ENCODE measurements around the gene COX4I2. TPM values are rescaled to one million over a fixed set of nuclear protein-coding genes. Genes with fewer than 3 reads are reported as not detected.

COX4I2 gene
- total RNA-seq, 1 experiment from 2014 or later: not detected

GRCh38 chr20:31685853-31686643, 48.3 kb downstream of the COX4I2 start:
- H3K4me1 ChIP-seq (ENCODE audit: low read length): peaks cover 57% of the 10 kb centered on the region
- H3K79me2 ChIP-seq (ENCODE audit: low read length): peaks cover 61% of the 10 kb centered on the region
- peak overlapping the region; percentile 82 for H3K4me2 ChIP-seq (ENCODE audit: low read depth, low read length, poor library complexity, severe bottlenecking)
- H2AFZ ChIP-seq (ENCODE audit: low read length): 0 out of 2 replicates have a peak overlapping the region, but pooled peaks have one; percentile 65
- H3K27me3 ChIP-seq (ENCODE audit: low read length): no peaks in the 10 kb centered on the region
- no peaks in the 10 kb centered on the region for H3K9me2 ChIP-seq (replicated peaks; ENCODE audit: insufficient read depth, low read length)
- no peaks in the 10 kb centered on the region; the same call in 1 of the 2 replicates for H3K36me3 ChIP-seq (ENCODE audit: insufficient read depth, low read length)
- no peaks in the 10 kb centered on the region for H3K9me3 ChIP-seq (ENCODE audit: low read length)
- peak overlapping the region; percentile 31 for H3K4me3 ChIP-seq (ENCODE audit: low read length)
- H4K20me1 ChIP-seq (ENCODE audit: insufficient read depth, low read depth, low read length): no peaks in the 10 kb centered on the region
- peak; percentile 51 for DNase-seq
- peak overlapping the region; percentile 99 for H3K27ac ChIP-seq (ENCODE audit: low read length)
- H3K9ac ChIP-seq (ENCODE audit: low read length): peak overlapping the region; percentile 71

- Histone ChIP-seq H3K9me2 (replicated peaks; ENCODE audit: insufficient read depth, low read length) (no peaks in the 10 kb centered on the region), H3K4me3 (ENCODE audit: low read length) (no peak overlapping the region), H3K27ac (ENCODE audit: low read length) (peak overlapping the region; percentile 51), H3K4me1 (ENCODE audit: low read length) (peaks cover 74% of the 10 kb centered on the region), H3K27me3 (ENCODE audit: low read length) (no peaks in the 10 kb centered on the region), H3K9ac (ENCODE audit: low read length) (no peak overlapping the region), H3K79me2 (ENCODE audit: low read length) (peaks cover 45% of the 10 kb centered on the region), H3K4me2 (ENCODE audit: low read depth, low read length, poor library complexity, severe bottlenecking) (no peak overlapping the region), H4K20me1 (ENCODE audit: insufficient read depth, low read depth, low read length) (no peaks in the 10 kb centered on the region), H3K36me3 (ENCODE audit: insufficient read depth, low read length) (no peaks in the 10 kb centered on the region; the same call in 1 of the 2 replicates), H3K9me3 (ENCODE audit: low read length) (no peaks in the 10 kb centered on the region), H2AFZ (ENCODE audit: low read length) (no peak overlapping the region)
- DNase-seq: no peak
These were observed 50.1 kb downstream of the COX4I2 start for GRCh38 chr20:31687777-31688176.

GRCh38 chr20:31689141-31689540, 51.4 kb downstream of the COX4I2 start:
- H3K79me2 ChIP-seq (ENCODE audit: low read length): peaks cover 43% of the 10 kb centered on the region
- DNase-seq: no peak
- H4K20me1 ChIP-seq (ENCODE audit: insufficient read depth, low read depth, low read length): no peaks in the 10 kb centered on the region
- no peaks in the 10 kb centered on the region; the same call in 1 of the 2 replicates for H3K36me3 ChIP-seq (ENCODE audit: insufficient read depth, low read length)
- H3K27ac ChIP-seq (ENCODE audit: low read length): peak overlapping the region; percentile 54; the same call in 1 of the 2 replicates
- H3K9me2 ChIP-seq (replicated peaks; ENCODE audit: insufficient read depth, low read length): no peaks in the 10 kb centered on the region
- peaks cover 74% of the 10 kb centered on the region for H3K4me1 ChIP-seq (ENCODE audit: low read length)
- no peak overlapping the region for H3K4me3 ChIP-seq (ENCODE audit: low read length)
- H3K4me2 ChIP-seq (ENCODE audit: low read depth, low read length, poor library complexity, severe bottlenecking): no peak overlapping the region
- no peaks in the 10 kb centered on the region for H3K9me3 ChIP-seq (ENCODE audit: low read length)
- H3K27me3 ChIP-seq (ENCODE audit: low read length): no peaks in the 10 kb centered on the region
- no peak overlapping the region for H2AFZ ChIP-seq (ENCODE audit: low read length)
- H3K9ac ChIP-seq (ENCODE audit: low read length): no peak overlapping the region

GRCh38 chr20:31690124-31690666, 52.5 kb downstream of the COX4I2 start:
- H3K27ac ChIP-seq (ENCODE audit: low read length): peak overlapping the region; percentile 95
- H3K4me1 ChIP-seq (ENCODE audit: low read length): peaks cover 74% of the 10 kb centered on the region
- peak overlapping the region; percentile 67 for H3K4me2 ChIP-seq (ENCODE audit: low read depth, low read length, poor library complexity, severe bottlenecking)
- no peaks in the 10 kb centered on the region; the same call in 1 of the 2 replicates for H3K36me3 ChIP-seq (ENCODE audit: insufficient read depth, low read length)
- peak overlapping the region; percentile 5; the same call in 1 of the 2 replicates for H3K4me3 ChIP-seq (ENCODE audit: low read length)
- no peak for DNase-seq
- H3K9ac ChIP-seq (ENCODE audit: low read length): 0 out of 2 replicates have a peak overlapping the region, but pooled peaks have one; percentile 6
- no peaks in the 10 kb centered on the region for H3K27me3 ChIP-seq (ENCODE audit: low read length)
- no peaks in the 10 kb centered on the region for H3K9me2 ChIP-seq (replicated peaks; ENCODE audit: insufficient read depth, low read length)
- H3K9me3 ChIP-seq (ENCODE audit: low read length): no peaks in the 10 kb centered on the region
- H3K79me2 ChIP-seq (ENCODE audit: low read length): peaks cover 42% of the 10 kb centered on the region
- no peaks in the 10 kb centered on the region for H4K20me1 ChIP-seq (ENCODE audit: insufficient read depth, low read depth, low read length)
- no peak overlapping the region for H2AFZ ChIP-seq (ENCODE audit: low read length)

- peak overlapping the region; percentile 31; the same call in 1 of the 2 replicates for H3K4me3 ChIP-seq (ENCODE audit: low read length)
- H3K27me3 ChIP-seq (ENCODE audit: low read length): no peaks in the 10 kb centered on the region
- no peak overlapping the region for H2AFZ ChIP-seq (ENCODE audit: low read length)
- peak; percentile 88 for DNase-seq
- H3K9me3 ChIP-seq (ENCODE audit: low read length): no peaks in the 10 kb centered on the region
- H3K79me2 ChIP-seq (ENCODE audit: low read length): peaks cover 50% of the 10 kb centered on the region
- no peaks in the 10 kb centered on the region; the same call in 1 of the 2 replicates for H3K36me3 ChIP-seq (ENCODE audit: insufficient read depth, low read length)
- H3K4me1 ChIP-seq (ENCODE audit: low read length): peaks cover 59% of the 10 kb centered on the region
- H3K9ac ChIP-seq (ENCODE audit: low read length): peak overlapping the region; percentile 43
- H3K4me2 ChIP-seq (ENCODE audit: low read depth, low read length, poor library complexity, severe bottlenecking): peak overlapping the region; percentile 67
- no peaks in the 10 kb centered on the region for H3K9me2 ChIP-seq (replicated peaks; ENCODE audit: insufficient read depth, low read length)
- H4K20me1 ChIP-seq (ENCODE audit: insufficient read depth, low read depth, low read length): no peaks in the 10 kb centered on the region
- H3K27ac ChIP-seq (ENCODE audit: low read length): peak overlapping the region; percentile 95
These were observed 54.0 kb downstream of the COX4I2 start for GRCh38 chr20:31691646-31692275.

- Histone ChIP-seq H3K4me1 (ENCODE audit: low read length) (peaks cover 49% of the 10 kb centered on the region), H3K27ac (ENCODE audit: low read length) (peak overlapping the region; percentile 95), H3K79me2 (ENCODE audit: low read length) (peaks cover 50% of the 10 kb centered on the region), H3K4me2 (ENCODE audit: low read depth, low read length, poor library complexity, severe bottlenecking) (no peak overlapping the region), H2AFZ (ENCODE audit: low read length) (no peak overlapping the region), H3K27me3 (ENCODE audit: low read length) (no peaks in the 10 kb centered on the region), H3K4me3 (ENCODE audit: low read length) (no peak overlapping the region), H3K36me3 (ENCODE audit: insufficient read depth, low read length) (no peaks in the 10 kb centered on the region), H3K9me3 (ENCODE audit: low read length) (no peaks in the 10 kb centered on the region), H3K9ac (ENCODE audit: low read length) (no peak overlapping the region), H3K9me2 (replicated peaks; ENCODE audit: insufficient read depth, low read length) (no peaks in the 10 kb centered on the region), H4K20me1 (ENCODE audit: insufficient read depth, low read depth, low read length) (no peaks in the 10 kb centered on the region)
- DNase-seq: no peak
These were observed 55.7 kb downstream of the COX4I2 start for GRCh38 chr20:31693402-31693801.

GRCh38 chr20:31693987-31694661, 56.4 kb downstream of the COX4I2 start:
- DNase-seq: no peak

More at GRCh38 chr20:31693987-31694661, 56.4 kb downstream of the COX4I2 start:
- Histone ChIP-seq H3K36me3 (ENCODE audit: insufficient read depth, low read length) (no peaks in the 10 kb centered on the region), H3K9me3 (ENCODE audit: low read length) (no peaks in the 10 kb centered on the region), H3K9ac (ENCODE audit: low read length) (no peak overlapping the region), H2AFZ (ENCODE audit: low read length) (no peak overlapping the region), H3K27ac (ENCODE audit: low read length) (peak overlapping the region; percentile 95), H4K20me1 (ENCODE audit: insufficient read depth, low read depth, low read length) (no peaks in the 10 kb centered on the region), H3K9me2 (replicated peaks; ENCODE audit: insufficient read depth, low read length) (no peaks in the 10 kb centered on the region), H3K79me2 (ENCODE audit: low read length) (peaks cover 52% of the 10 kb centered on the region), H3K27me3 (ENCODE audit: low read length) (no peaks in the 10 kb centered on the region), H3K4me2 (ENCODE audit: low read depth, low read length, poor library complexity, severe bottlenecking) (no peak overlapping the region), H3K4me1 (ENCODE audit: low read length) (peaks cover 53% of the 10 kb centered on the region), H3K4me3 (ENCODE audit: low read length) (no peak overlapping the region)

Data from Karpas-422 (cell line).